Activated gamma-delta T cell (primary cell): ENCODE data around the gene UGT3A2.
"Not testable (repeated sequence)": the region's sequence is repeated elsewhere in the genome, so short reads cannot be mapped to it uniquely, and the experiment has no call there.

ENCODE experiments used
- DNase-seq: peaks from one replicate; lab custom pipeline; 2025; lab: John Stamatoyannopoulos, UW

The UGT3A2 gene

DNA sequence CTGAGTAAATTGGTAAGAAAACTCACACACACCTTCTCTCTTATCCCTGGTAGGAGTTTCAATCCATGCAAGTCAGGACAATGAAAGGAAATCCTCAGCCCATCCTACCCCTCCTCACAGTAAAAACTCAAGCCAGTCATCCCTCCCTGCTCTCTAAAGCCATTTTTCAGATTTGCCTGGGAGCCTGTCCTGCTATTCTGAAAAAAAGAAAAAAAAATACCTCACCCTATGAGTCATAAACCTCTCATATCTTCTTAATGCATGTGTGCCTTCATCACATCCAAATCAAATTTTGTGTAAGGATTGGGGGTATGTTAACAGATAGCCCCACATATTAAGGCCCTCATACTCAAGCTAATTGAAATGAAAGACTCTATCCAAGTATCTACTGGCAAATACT is 14.1 kb downstream of the UGT3A2 start:
- DNase-seq, result no peak

DNA sequence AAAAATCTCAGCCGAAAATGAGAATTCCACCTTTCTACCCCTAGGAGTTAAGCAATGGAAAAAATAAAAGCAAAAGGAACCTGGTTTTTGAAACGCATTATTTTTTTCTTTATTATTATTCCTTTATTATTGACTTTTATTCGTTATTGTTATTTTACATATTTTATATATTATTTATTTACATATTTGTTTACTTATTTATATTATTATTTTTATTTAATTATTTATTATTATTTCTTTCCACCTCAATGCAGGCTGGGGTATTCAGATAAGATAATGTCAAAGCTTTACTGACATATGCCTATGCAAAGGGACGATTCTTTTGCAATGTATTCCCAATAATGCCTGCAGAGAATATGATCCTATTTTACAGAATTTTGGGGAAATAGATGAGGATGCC is 16.7 kb downstream of the UGT3A2 start:
- no peak for DNase-seq

- no peak for DNase-seq
Observed at GRCh38 chr5:36047384-36048160, 19.1 kb downstream of the UGT3A2 start.

GRCh38 chr5:36045895-36046294 is 20.8 kb downstream of the UGT3A2 start:
- no peak for DNase-seq

GRCh38 chr5:36041537-36041845 is 25.2 kb downstream of the UGT3A2 start:
- no peak for DNase-seq

DNA sequence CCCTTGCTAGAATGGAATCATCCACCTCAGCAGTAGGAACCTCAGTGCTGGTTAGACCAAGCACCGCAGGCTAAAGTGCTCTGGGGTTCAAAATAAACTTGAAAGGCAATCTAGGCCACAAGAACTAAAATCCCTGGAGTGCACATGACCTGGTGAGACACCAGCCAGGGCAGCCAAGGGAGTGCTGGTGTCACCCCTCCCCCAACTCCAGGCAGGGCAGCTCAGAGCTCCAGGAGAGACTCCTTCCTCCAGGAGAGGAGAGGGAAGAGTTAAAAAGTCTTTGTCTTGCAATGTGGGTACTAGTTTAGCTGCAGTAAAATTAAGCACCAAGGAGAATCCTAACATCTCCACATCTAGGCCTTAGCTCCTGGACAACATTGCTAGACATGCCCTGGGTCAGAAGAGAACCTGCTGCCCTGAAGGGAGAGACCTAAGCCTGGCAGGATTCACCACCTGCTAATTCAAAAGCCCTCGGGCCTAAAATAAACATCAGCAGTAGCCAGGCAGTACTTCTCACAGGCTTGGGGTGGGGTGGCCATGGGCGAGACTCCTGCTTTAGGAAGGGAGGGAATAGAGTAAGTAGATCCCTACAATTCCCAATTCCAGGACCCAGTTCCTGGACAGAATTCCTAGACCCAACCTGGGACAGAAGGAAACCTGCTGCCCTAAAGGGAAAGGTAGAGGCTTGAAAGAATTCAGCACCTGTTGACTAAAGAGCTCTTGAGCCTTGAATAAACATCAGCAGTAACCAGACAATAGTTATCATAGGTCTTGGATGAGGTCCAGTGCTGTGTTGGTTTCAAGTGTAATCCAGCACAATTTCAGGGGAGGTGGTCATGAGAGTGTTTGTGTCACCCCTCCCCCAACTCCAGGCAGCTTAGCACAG is 25.8 kb downstream of the UGT3A2 start:
- no peak for DNase-seq

DNA sequence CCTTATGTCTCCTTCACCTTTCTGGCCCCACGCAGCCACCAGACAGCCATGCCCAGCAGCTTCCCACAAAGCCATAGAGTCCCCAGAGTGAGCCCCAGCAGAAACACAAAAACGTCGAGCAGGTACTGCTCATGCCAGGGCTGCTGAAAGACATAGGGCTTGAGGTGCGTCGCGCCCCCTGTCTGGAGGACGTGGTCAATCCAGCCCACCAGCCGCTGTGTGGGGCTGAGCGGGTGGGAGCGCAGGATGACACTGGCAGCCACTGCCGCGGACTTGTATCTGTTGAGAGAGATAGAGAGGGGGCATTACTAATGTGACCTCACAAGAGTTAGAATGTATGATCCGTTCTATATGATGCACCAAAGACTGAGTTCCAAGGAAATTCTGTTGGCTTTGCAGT is 31.0 kb downstream of the UGT3A2 start:
- DNase-seq, result no peak

DNA sequence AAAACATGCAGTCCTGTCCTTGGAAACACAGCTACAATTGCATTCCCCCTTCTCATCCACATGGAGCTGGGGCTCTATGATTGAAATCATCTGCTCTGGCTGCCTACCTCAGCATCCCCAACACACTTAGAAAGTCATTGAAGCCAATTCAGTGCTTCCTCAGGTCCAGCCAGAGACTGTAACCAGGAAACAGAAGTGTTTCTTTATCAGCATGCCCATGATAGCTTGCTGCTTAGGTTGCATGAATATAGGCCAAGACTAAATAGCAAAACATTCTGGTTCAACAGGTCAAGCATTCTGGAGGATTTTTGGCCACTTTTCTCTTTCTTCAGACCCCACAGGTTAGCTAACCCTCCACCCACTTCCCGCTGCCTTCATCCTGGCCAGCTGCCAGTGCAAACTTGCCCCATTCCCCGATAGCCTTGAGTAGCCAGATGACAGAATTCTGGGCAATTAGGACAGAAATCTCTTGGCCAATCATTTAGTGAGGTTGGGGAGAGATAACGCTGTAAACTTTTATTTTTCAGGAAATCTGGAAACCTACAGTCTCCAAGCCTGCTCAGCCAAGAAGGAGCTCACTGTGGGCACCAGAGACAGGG is 32.0 kb downstream of the UGT3A2 start:
- DNase-seq, result not testable (repeated sequence)

GRCh38 chr5:36033486-36033885 is 33.2 kb downstream of the UGT3A2 start:
- no peak for DNase-seq

GRCh38 chr5:36033047-36033446 is 33.6 kb downstream of the UGT3A2 start:
- no peak for DNase-seq

DNA sequence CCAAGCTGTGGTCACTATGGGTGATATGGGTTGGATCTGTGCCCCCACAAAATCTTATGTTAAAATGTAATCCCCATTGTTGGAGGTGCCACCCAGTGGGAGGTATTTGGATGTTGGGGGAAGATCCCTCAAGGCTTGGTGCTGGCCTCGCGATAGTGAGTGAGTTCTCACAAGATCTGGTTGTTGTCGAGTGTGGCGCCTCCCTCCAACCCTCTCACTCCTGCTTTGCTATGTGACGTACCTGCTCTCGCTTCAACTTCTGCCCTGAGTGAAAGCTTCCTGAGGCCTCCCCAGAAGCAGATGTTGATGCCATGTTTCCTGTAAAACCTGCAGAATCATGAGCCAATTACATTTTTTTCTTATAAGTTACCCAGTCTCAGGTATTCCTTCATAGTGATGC is 35.5 kb downstream of the UGT3A2 start:
- DNase-seq, result no peak

- no peak for DNase-seq
Observed at GRCh38 chr5:36029914-36030313, 36.8 kb downstream of the UGT3A2 start.

DNA sequence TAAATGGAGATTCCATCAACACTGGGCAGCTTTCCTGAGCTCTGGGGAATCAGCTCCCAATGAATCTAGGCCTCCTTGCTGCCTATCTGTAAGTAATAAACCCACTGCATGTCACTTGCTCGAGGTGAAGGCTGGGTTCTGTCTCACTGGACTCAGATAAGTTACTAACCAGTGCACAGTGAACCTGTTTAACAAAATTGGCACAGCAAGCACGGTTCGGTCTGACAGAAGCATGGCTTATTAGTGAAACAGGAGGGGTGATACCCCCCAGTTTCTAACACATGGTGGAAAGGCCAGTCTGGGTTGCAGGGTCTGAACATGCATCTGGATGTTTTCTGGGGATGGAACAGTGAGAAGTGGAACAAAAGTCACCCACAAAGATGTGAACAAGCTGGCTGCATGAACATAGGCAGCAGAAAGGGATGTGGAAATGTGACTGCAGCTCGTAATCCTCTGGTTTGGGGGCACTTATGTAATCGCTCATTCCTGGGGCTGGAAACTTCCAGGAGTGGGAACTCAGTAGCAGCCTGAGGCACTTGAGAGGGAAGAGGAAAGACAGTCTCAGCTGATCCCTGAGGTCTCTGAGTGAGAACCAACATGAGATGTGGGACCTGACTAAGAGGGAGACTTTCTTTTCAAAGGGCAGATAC is 37.7 kb downstream of the UGT3A2 start:
- no peak for DNase-seq

- DNase-seq, result no peak
Observed at GRCh38 chr5:36027711-36028110, 39.0 kb downstream of the UGT3A2 start.

GRCh38 chr5:36026706-36027465 is 39.8 kb downstream of the UGT3A2 start:
- no peak for DNase-seq

DNA sequence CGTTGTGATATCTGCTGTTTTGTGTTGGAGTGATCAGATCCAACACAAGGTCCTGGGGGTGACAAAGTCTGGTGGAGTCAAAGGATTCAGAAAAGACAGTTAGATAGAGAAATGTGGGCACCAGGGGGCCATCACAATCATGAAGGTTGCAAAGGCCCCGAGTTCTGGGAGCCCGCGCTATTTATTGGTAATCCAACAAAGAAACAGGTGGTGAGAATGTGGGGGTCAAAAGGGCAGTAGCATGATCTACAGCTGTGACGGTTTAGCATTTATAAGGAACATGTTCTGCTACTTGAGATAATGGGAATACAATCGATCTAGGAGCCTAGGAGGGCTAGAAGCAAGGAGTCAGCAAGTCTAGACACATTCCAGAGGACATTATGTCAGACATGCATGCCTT is 44.4 kb downstream of the UGT3A2 start:
- not testable (repeated sequence) for DNase-seq

DNA sequence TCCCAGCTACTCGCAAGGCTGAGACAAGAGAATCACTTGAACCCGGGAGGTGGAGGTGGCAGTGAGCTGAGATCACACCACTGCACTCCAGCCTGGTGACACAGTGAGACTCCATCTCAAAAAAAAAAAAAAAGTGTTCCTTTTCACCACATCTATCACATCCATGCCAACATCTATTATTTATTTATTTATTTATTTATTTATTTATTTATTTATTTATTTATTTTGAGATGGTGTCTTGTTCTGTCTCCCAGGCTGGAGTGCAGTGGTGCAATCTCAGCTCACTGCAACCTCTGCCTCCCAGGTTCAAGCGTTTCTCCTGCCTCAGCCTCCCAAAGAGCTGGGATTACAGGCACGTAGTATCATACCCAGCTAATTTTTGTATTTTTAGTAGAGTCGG is 47.1 kb downstream of the UGT3A2 start:
- DNase-seq, result not testable (repeated sequence)

DNA sequence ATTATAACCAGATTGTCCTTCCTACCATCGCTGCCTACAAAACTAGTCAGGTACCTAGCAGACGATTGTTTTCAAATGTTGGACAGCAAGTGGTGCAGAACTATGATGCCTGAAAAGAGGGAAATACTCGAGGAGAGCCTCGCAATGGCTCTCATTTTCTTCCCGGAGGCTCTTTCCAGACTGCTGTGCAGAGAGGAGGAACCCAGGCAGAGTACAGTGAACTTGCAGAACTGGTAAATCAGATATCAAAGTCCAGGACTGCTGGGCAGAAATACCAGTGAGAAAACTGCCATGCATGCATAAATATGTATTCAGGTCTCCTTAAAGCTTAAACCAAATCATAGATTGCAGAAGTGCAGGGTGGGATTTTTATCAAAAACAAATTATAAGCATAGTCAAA is 49.1 kb downstream of the UGT3A2 start:
- no peak for DNase-seq

- DNase-seq, result no peak
Observed at GRCh38 chr5:36017004-36017403, 49.7 kb downstream of the UGT3A2 start.

- no peak for DNase-seq
Observed at GRCh38 chr5:36013182-36013581, 53.5 kb downstream of the UGT3A2 start.

DNA sequence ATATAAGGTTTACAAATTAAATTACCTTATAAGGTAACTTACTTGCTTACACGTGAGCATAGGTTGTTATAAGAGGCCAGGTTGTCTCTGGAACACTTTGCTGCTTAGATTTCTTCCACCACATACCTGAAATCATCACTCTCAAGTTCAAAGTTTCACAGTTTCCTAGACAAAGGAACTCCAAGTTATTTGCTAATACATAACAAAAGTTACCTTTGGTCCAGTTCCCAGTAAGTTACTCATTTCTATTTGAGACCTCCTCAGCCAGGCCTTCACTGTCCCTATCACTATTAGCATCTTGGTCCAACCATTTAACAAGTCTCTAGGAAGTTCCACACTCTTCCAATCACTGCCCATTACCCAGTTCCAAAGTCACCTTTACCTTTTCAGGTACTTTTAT is 57.0 kb downstream of the UGT3A2 start:
- no peak for DNase-seq

DNA sequence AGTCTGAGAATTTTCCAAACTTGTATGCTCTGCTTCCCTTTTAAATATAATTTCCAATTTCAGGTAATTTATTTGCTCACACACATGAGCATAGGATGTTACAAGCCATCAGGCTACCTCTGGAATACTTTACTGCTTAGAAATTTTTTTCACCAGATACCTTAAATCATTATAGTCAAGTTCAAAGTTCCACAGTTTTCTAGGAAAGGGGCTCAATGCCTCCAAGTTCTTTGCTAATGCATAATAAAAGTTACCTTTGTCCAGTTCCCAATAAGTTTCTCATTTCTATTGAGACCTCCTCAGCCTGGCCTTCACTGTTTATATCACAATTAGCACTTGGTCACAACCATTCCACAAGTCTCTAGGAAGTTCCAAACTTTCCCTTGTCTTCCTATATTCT is 59.3 kb downstream of the UGT3A2 start:
- DNase-seq, result no peak
